LoVo (cell line): ENCODE data around the gene ZNF318.
"Not testable (repeated sequence)": the region's sequence is repeated elsewhere in the genome, so short reads cannot be mapped to it uniquely, and the experiment has no call there.

Experiments used
- DNase-seq: peaks from one replicate; pipeline ENCODE4 v3.0.0-alpha.2; 2016; ENCODE audit warnings: low spot score

The ZNF318 gene

GRCh38 chr6:43383021-43383667 lies 13.7 kb upstream of the ZNF318 start:
- DNase-seq, result no peak

- DNase-seq, result not testable (repeated sequence)
Measured at GRCh38 chr6:43380858-43381257, 11.4 kb upstream of the ZNF318 start.

- no peak for DNase-seq
Measured at GRCh38 chr6:43378631-43379030, 9.2 kb upstream of the ZNF318 start.

- DNase-seq, result no peak
Measured at GRCh38 chr6:43377710-43378229, 8.3 kb upstream of the ZNF318 start.

GRCh38 chr6:43376551-43376981 lies 7.1 kb upstream of the ZNF318 start:
- no peak for DNase-seq

GRCh38 chr6:43375693-43376092 lies 6.2 kb upstream of the ZNF318 start:
- DNase-seq, result no peak

- DNase-seq, result no peak
Measured at GRCh38 chr6:43373252-43373875, 3.9 kb upstream of the ZNF318 start.

- DNase-seq, result not testable (repeated sequence)
Measured at GRCh38 chr6:43370003-43370580, 645 bp upstream of the ZNF318 start.

- DNase-seq, result peak; percentile 15
Measured at GRCh38 chr6:43368259-43369160, 937 bp downstream of the ZNF318 start.

GRCh38 chr6:43367245-43367984 lies 2.0 kb downstream of the ZNF318 start:
- DNase-seq, result no peak

- DNase-seq, result no peak
Measured at GRCh38 chr6:43361269-43361668, 8.2 kb downstream of the ZNF318 start.

- DNase-seq, result no peak
Measured at GRCh38 chr6:43359831-43360230, 9.6 kb downstream of the ZNF318 start.

- DNase-seq, result no peak
Measured at GRCh38 chr6:43359381-43359780, 10.1 kb downstream of the ZNF318 start.

- no peak for DNase-seq
Measured at GRCh38 chr6:43355862-43356590, 13.4 kb downstream of the ZNF318 start.

GRCh38 chr6:43351951-43352350 lies 17.5 kb downstream of the ZNF318 start:
- not testable (repeated sequence) for DNase-seq

- no peak for DNase-seq
Measured at GRCh38 chr6:43347444-43347843, 22.0 kb downstream of the ZNF318 start.

GRCh38 chr6:43347021-43347420 lies 22.4 kb downstream of the ZNF318 start:
- DNase-seq, result no peak

- DNase-seq, result not testable (repeated sequence)
Measured at GRCh38 chr6:43346243-43346642, 23.2 kb downstream of the ZNF318 start.

- no peak for DNase-seq
Measured at GRCh38 chr6:43339168-43339567, 30.3 kb downstream of the ZNF318 start.

- no peak for DNase-seq
Measured at GRCh38 chr6:43338243-43338642, 31.2 kb downstream of the ZNF318 start.

- DNase-seq, result no peak
Measured at GRCh38 chr6:43336382-43336781, 33.1 kb downstream of the ZNF318 start.
